NCI-H1105 (cell line): ENCODE data around the gene LAMC2.
"Not testable (repeated sequence)": the region's sequence is repeated elsewhere in the genome, so short reads cannot be mapped to it uniquely, and the experiment has no call there.

Experiments used
- DNase-seq: peaks from one replicate; lab custom pipeline; 2025; lab: John Stamatoyannopoulos, UW

The LAMC2 gene

GRCh38 chr1:183185941-183186490 is at the start of gene LAMC2:
Gene LAMC2, plus strand, starts transcription at chr1:183186264. Its CDS starts 89 bp downstream, at chr1:183186353.
- no peak for DNase-seq

- DNase-seq = no peak
Measured at GRCh38 chr1:183137782-183138181, 48.3 kb upstream of the LAMC2 start.

GRCh38 chr1:183138301-183138700 is 47.8 kb upstream of the LAMC2 start:
- DNase-seq = no peak

- DNase-seq = no peak
Measured at GRCh38 chr1:183139281-183139942, 46.7 kb upstream of the LAMC2 start.

GRCh38 chr1:183140633-183141032 is 45.4 kb upstream of the LAMC2 start:
- no peak for DNase-seq

GRCh38 chr1:183142171-183142570 is 43.9 kb upstream of the LAMC2 start:
- no peak for DNase-seq

GRCh38 chr1:183143576-183144315 is 42.3 kb upstream of the LAMC2 start:
- DNase-seq = no peak

GRCh38 chr1:183144752-183145151 is 41.3 kb upstream of the LAMC2 start:
- DNase-seq = no peak

GRCh38 chr1:183147735-183148134 is 38.3 kb upstream of the LAMC2 start:
- DNase-seq = no peak

- no peak for DNase-seq
Measured at GRCh38 chr1:183148599-183148998, 37.5 kb upstream of the LAMC2 start.

GRCh38 chr1:183149273-183149672 is 36.8 kb upstream of the LAMC2 start:
- no peak for DNase-seq

GRCh38 chr1:183150032-183150431 is 36.0 kb upstream of the LAMC2 start:
- not testable (repeated sequence) for DNase-seq

GRCh38 chr1:183150445-183150844 is 35.6 kb upstream of the LAMC2 start:
- no peak for DNase-seq

- no peak for DNase-seq
Measured at GRCh38 chr1:183152180-183152579, 33.9 kb upstream of the LAMC2 start.

GRCh38 chr1:183155939-183156338 is 30.1 kb upstream of the LAMC2 start:
- DNase-seq = no peak

GRCh38 chr1:183159960-183160359 is 26.1 kb upstream of the LAMC2 start:
- no peak for DNase-seq

- no peak for DNase-seq
Measured at GRCh38 chr1:183161391-183161790, 24.7 kb upstream of the LAMC2 start.

- DNase-seq = no peak
Measured at GRCh38 chr1:183163316-183163715, 22.7 kb upstream of the LAMC2 start.

- DNase-seq = no peak
Measured at GRCh38 chr1:183164340-183164739, 21.7 kb upstream of the LAMC2 start.

- no peak for DNase-seq
Measured at GRCh38 chr1:183164963-183165362, 21.1 kb upstream of the LAMC2 start.

GRCh38 chr1:183165456-183165855 is 20.6 kb upstream of the LAMC2 start:
- no peak for DNase-seq

- DNase-seq = no peak
Measured at GRCh38 chr1:183166454-183166853, 19.6 kb upstream of the LAMC2 start.

- DNase-seq = no peak
Measured at GRCh38 chr1:183167676-183168075, 18.4 kb upstream of the LAMC2 start.
